ENCODE measurements around the gene TPR.

DNA sequence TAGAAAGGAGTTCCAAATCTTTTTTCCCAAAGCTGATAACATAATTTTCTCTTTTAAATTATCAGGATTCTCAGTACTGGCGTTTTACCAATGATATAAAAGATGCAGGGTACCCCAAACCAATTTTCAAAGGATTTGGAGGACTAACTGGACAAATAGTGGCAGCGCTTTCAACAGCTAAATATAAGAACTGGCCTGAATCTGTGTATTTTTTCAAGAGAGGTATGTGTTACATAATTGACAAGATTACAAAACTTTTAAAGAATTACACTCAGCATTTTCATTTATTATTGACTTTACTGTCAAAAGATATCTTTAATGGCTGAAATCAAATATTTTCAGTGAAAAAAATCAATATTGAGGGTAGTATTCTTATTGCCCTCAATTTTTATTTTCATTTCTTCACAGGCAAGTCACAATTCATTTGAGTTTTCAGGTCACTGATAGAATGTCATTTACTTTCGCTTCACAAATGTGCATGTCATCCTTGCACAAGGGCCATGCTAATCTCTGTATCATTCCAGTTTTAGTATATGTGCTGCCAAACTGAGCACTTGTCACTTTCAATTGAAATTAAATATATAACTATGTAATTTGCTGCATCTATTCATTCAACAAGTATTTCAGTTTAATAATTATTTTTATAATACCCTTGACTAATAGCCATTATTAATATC lies 63.5 kb downstream of the TPR start:
- no peak for TF ChIP-seq RFX5 (IDR thresholded peaks at IDR 0.05)
- TF ChIP-seq, protein P1, sequence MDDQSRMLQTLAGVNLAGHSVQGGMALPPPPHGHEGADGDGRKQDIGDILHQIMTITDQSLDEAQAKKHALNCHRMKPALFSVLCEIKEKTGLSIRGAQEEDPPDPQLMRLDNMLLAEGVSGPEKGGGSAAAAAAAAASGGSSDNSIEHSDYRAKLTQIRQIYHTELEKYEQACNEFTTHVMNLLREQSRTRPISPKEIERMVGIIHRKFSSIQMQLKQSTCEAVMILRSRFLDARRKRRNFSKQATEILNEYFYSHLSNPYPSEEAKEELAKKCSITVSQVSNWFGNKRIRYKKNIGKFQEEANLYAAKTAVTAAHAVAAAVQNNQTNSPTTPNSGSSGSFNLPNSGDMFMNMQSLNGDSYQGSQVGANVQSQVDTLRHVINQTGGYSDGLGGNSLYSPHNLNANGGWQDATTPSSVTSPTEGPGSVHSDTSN (IDR thresholded peaks at IDR 0.05), result no peak
- TF ChIP-seq, protein P2, sequence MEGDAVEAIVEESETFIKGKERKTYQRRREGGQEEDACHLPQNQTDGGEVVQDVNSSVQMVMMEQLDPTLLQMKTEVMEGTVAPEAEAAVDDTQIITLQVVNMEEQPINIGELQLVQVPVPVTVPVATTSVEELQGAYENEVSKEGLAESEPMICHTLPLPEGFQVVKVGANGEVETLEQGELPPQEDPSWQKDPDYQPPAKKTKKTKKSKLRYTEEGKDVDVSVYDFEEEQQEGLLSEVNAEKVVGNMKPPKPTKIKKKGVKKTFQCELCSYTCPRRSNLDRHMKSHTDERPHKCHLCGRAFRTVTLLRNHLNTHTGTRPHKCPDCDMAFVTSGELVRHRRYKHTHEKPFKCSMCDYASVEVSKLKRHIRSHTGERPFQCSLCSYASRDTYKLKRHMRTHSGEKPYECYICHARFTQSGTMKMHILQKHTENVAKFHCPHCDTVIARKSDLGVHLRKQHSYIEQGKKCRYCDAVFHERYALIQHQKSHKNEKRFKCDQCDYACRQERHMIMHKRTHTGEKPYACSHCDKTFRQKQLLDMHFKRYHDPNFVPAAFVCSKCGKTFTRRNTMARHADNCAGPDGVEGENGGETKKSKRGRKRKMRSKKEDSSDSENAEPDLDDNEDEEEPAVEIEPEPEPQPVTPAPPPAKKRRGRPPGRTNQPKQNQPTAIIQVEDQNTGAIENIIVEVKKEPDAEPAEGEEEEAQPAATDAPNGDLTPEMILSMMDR (IDR thresholded peaks at IDR 0.05), result no peak
- TF ChIP-seq MAZ (IDR thresholded peaks at IDR 0.05; ENCODE audit: borderline replicate concordance, low read depth, low read length), result no peak
- no peak for TF ChIP-seq EP300 (IDR thresholded peaks at IDR 0.05)
- TF ChIP-seq, protein P3, sequence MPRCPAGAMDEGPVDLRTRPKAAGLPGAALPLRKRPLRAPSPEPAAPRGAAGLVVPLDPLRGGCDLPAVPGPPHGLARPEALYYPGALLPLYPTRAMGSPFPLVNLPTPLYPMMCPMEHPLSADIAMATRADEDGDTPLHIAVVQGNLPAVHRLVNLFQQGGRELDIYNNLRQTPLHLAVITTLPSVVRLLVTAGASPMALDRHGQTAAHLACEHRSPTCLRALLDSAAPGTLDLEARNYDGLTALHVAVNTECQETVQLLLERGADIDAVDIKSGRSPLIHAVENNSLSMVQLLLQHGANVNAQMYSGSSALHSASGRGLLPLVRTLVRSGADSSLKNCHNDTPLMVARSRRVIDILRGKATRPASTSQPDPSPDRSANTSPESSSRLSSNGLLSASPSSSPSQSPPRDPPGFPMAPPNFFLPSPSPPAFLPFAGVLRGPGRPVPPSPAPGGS (IDR thresholded peaks at IDR 0.05), result no peak
- TF ChIP-seq MYC (IDR thresholded peaks at IDR 0.05; ENCODE audit: borderline replicate concordance, low read length), result no peak

All from A549 (cell line).